HG02571 (cell line): Measurements from ENCODE around the gene ITGB5.

Source experiments
- ATAC-seq: cut with Tn5 transposase; IDR thresholded peaks from one replicate; pipeline ENCODE4 v1.9.1; 2021; ENCODE audit warnings: mild to moderate bottlenecking, moderate library complexity; ENCODE audit not compliant: unreplicated experiment

ITGB5 gene

DNA sequence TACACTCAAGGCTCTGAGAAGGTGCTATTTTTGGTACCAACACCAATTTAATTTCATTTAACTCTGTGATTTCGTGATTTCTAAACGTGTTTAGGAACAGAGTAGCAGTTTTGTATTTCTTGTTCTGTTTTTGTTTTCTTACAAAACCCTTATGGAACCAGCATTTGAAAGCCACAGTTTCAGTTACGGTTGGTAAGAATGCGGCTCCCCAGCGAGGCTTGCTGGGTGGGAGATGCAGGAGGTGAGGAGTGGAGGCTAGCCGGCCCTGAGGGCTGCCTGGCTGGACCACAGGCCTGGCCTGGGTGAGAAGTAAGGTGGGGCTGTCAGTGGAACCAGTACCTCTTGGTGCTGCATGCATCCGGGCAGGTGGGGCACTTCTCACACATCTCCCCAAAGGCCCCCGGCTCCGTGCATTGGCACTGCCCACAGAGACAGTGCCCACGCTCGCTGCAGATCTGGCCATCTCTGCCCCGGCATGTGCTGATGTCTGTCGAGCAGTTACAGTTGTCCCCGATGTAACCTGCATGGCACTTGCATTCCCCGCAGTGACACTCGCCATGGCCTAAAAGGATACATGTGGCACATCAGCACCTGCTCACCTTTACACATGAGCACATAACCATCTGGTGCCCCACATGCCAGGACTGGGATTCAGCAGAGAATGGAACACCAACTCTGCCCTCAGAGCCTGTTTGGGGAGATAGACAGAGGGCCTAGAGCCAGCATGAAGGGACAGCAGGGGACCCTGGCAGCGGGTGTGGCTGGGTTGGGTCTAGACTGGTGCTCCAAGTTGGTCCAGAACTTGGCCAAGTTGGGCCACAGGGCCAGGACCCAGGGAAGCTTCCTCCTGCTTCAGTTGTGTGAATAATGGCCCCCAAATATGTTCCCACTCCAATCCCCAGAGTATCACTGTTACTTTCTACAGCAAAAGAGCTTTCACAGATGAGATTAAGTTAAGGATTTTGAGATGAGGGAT lies 113.5 kb downstream of the ITGB5 start:
- ATAC-seq, result no peak

DNA sequence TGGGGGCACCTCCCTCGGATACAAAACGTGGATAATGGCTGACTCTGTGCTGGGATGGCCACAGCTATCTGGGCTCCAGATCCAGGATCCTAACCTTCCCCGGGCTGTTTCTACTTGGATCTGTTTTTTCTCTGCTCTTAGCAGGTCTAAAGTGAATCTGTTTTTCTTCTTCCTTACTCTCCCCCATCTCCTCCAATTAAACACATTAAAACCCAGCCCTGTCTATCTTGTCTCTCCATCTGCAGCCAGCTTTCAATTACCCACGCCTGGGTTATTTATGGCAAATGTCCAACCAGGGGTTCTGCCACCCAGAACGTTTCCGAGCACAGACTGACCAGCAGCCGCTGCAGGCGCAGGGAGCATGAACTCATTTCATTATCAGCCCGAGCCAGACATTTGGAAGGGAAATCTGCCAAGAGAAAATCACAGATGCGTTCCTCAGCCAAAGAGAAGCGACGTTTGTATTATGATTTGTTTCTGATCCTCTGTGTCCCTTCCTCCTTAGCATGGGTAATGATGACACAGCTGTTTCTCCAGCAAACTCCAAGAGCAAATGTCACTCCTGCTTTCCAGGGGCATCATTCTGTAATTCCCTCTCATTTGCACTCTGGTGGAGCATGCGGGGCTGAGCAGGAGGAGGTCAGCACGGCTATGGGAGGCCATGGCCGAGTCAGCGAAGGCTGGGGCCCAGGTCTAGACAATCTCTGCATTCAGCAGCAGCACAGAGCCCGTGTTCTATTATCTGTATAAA lies 114.9 kb downstream of the ITGB5 start:
- no peak for ATAC-seq

DNA sequence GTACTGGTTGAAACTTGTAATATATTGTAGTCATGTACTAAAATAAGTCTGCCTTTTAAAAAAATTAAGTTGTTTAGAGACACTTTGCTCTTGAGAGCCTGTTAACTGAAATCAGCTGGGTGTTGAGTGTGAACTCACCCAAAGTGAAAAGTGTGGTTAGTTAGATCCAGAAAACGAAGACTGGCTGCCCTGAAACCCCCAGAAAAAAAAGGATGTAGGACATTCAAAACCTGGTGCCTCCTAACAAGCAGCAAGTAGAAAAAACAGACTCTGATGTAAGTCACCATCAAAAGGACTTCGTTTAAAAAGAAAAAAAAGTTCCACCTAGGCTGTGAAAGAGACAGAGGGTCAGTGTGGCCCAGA lies 116.1 kb downstream of the ITGB5 start:
- ATAC-seq, result no peak

DNA sequence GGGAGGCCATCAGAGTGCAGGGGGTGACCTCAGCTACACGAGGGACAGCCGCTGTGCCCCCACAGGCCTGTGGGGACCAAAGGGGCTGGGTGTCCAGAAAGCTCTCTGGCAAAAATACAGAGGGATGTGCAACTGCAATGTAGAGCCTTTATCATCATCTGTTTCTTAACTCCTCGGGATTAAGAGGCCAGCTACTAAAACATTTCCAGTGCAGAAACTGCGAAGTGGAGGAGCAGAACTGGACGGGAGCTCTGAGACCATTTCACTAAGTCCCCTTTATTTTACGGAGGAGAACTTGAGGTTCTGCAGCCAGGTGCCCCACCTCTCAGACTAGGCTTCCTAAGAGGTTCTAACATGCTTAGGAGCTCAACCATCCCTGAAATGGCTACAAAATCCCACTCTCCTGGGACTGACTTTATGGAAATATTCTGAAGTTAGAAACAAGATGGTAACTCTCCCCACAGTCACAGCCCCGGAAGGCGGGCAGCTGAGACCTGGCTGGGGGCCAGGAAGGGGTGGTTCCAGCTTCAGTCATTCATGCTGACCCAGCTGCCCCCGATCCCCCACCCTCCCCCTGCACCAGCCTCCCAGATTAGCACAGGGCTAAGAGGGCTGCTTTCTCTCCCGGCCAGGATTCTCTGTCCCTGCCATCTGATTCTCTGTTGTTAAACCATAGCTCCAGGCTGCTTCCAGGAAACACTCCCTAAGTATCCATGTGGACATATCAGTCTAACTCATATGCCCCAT lies 116.7 kb downstream of the ITGB5 start:
- ATAC-seq, result no peak

DNA sequence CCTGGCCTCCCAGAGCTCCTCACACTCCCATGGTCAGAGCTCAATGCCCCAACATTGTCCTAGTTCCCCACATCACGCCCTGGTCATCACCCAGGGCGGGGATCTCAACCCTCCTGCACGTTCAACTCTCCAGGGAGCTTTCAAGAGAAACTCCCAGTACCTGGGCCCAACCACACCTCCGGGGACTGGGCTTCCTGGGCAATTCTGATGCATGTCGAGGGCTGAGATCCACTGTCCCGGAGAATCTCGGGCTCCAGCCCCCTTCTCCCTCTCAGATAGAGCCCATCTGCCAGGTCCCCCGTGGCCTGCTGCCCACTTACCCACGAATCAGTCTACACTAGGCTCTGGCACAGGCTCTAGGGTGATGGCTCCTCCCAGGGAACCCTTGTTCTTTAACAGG lies 117.7 kb downstream of the ITGB5 start:
- ATAC-seq, result no peak

DNA sequence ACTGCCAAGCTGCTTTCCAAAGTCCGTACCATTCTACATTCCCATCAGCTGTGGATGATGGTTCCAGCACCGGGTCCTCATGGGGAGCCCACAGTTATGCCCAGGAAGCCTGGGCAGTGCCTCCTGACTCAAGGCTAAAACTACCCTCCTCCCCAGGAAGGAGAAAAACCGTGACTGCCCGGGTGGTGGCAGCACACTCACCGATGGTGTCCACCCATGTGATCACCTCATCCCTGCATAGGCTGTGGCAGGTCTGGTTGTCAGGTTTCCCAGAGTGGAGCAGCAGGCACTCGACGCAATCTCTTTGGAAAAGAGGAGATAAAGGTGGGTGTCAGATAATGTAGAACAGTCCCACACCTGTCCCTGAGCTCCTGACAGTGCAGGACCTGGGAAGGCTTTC lies 118.4 kb downstream of the ITGB5 start:
- no peak for ATAC-seq

DNA sequence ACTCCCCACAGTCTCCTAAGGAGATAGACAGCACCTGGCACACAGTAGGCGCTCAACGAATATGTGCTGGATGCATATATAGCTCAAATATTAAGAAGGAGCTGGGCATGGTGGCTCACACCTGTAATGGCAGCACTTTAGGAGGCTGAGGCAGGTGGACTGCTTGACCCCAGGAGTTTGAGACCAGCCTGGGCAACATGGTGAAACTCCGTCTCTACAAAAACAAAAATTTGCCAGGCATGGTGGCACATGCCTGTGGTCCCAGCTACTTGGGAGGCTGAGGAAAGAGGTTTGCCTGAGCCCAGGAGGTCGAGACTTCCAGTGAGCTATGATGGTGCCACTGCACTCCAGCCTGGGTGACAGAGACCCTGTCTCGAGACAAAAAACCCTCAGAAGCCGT lies 119.5 kb downstream of the ITGB5 start:
- no peak for ATAC-seq

DNA sequence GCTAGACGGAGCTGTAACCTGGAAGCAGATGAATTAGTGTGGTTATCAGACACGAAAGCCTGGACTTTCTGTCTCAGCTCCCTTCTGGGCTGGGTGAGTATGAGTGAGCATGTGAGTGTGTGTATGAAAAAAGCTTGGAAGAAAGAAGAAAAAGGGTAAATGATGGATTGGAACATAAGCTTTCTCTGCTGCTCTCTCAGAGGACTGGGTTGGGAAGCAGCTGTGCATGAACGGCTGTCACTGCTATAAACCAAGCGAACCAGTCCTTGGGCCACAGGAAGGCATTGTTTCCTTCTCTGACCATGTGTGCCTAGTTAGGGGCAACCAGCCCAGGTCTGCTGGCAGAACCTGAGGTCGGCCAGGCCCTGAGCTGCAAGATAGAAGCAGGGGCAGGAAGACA lies 119.9 kb downstream of the ITGB5 start:
- no peak for ATAC-seq

DNA sequence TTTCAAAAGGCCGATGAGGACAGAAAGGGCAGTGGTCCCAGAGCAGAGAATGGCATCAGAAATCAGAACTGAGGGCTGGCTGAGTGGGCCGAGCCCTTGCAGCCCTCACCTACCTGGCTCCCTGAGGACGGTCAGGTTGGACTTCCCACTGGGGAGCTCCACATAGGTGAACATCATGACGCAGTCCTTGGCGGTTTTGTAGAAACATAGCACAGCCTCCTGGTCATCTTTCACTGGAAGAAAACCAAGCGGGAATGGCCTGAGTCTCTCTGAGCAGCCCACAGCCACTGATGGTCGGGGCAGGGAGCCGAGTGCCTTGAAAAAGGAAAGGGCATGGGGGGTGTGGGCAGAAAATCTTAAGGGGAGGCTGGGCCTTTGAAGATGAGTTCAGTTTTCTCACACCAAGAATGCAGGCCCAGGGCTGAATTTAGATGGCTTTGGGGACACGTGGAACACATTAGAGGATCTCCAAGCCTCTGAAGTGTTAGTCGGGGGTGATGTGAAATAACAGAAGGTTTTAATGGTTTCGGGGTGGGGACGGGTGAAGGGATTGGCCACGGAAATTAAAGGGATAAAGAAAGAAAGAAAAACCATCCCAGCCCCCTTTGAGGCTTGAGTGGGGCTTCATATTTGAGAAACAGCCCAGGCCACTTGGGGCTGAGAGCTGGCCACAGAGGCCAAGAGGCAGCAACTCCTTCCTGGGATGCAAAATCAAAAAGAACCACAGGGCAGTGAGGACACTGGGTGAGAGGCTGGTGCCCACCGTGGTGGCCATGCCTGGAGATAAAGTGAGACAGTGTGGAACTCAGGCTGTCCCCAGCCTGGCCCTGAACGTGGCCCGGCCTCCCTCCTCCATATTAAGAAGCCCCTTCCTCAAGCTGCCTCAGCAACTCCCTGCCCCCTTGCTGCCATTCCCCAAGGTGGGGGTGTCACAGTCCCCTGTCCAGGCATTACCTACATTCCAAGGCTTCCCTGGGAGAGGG lies 120.8 kb downstream of the ITGB5 start:
- ATAC-seq, result no peak

DNA sequence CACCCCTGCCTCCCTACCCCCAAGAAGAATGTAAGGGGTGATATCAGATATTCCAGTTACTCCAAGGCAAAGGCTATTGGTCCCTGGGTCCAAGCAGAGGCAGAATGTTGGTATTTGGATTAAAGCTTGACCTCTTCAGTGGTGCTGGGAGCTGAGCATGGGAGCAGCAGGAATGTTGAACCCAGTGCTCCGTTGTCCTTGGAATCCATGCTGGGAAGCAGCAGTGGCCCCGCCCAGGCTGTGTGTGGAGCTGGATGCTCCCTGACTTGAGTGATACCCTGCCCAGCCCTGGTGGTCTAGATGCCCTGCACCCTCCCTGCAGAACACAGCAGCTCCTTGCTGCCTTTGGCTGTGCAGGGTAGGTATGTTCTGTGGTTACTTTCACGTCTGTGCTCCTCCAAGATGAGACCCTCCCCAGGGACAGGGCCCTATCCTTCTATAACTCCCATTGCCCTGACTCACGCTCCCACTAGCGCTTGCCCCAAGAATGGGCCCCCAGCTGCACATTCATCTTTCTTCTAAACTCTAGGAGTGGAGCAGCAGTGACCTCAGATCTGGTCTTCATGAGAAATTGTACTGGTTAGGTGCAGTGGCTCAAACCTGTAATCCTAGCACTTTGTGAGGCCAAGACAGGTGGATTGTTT lies 121.8 kb downstream of the ITGB5 start:
- no peak for ATAC-seq

DNA sequence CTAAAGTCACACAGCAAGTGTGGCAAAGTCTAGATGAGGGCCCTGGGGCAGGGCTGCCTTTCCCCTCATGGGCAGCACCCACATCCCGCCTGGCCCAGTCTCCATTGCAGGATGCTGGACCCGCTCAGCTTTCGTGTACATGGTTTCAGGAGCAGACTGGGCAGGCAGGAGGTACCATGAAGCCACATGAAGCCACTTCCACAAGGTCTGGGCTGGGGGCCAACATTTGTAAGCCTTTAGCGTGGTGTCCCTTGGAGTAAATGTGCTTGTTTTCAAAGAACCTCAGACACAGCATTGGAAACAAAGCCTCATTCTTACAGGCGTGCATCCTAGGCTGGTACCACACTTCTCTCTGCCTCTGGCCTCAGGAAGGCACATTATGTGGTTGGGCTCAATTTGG lies 122.4 kb downstream of the ITGB5 start:
- ATAC-seq, result no peak

DNA sequence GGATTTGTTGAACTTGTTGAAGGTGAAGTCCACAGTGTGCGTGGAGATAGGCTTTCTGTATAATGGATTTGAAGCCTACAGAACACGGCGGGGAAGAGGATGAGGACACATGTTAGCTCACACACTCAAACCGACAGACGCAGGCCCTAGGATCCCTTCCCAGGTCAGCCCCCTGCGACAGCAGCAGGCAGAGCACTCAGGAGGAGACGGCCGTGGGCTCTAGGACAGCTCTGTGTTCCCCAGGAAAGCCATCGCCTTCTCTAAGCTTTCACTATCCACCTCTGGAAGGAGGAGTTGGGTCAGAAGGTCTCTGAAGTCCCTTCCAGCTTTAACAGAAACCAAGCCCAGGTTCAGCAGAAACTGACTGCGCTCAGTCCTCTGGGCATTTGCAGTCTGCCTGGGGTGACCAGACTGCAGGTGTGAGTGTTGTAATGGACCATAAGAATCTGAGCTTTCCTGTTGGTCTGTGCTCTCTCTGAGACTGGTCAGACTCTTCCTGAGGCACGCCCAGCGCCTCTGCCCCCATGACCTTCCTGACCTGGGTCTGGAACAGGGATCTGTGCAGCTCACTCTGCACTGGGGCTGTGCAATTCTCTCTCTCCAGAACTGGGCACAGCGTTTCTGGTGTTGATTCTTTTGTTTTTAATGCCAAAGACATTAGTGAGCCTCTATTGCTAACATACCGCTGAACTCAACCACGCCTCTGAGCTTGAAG lies 123.4 kb downstream of the ITGB5 start:
- no peak for ATAC-seq

DNA sequence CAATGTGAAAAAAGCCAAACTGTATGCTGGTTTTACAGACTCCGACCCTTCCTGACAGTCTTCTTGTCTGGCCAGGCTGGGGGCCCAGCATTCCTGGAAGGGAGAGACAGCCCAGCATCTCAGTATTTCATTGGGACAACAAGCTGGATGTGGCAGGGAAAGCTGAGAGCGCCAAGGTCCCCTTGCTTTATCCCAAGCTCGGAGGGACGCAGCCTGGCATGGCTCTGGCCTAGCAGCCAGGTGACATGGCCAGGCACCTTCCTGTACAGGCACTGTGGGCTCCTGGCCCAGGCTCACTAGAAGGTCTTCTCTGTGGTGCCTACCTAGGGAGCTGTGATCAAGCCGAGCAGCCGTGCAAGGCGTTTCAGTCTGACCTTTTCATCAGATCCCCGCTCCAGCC lies 124.0 kb downstream of the ITGB5 start:
- no peak for ATAC-seq

DNA sequence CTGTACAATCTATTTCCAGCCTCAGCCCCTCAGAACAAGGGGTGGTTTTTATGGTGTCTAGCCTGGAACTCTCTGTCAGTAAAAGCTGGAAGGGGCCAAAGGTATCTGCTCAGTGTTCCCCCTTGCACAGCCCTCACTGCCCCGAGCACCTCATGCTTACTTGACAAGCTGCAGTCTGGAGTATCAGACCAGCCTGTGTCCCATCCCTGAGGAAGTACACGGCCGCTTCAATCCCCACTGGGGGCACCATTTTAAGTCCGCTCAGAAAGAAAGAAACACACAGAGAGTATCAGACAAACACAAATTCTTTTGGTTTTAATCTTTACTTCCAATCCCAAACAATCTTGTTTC lies 124.5 kb downstream of the ITGB5 start:
- no peak for ATAC-seq

DNA sequence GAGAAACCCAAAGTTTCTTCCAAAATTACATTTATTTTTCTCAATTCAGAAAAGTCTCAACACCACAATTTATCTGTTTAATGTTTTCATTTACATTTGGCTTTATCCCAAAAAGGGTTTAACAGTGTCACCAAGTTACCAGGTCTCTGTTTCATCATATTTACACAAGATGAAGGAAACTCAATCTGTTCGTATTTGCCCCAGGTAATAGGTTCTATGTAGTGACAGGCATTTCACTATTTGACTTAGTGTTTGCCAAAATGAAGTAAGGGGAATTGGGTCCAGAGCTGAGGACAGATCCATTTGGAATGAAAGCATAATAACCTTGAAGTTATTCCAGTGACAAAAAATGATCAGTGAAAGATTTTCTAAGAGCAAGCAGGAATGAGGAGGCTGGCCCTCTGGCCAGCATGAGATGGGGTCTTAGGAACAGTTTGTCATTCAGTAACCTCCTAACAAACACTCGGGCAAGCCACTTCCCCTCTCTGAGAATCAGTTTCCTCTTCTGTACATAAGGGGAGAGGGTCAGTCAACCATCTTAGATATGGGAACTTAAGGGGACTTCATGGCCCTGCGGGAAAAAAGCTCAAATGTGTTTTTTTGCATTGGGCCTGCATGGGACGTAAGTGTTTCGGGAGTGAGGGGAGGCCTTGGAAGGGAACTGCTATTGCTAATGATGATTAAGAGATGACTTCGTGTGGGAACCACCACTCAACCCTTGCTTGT lies 125.1 kb downstream of the ITGB5 start:
- ATAC-seq, result no peak

DNA sequence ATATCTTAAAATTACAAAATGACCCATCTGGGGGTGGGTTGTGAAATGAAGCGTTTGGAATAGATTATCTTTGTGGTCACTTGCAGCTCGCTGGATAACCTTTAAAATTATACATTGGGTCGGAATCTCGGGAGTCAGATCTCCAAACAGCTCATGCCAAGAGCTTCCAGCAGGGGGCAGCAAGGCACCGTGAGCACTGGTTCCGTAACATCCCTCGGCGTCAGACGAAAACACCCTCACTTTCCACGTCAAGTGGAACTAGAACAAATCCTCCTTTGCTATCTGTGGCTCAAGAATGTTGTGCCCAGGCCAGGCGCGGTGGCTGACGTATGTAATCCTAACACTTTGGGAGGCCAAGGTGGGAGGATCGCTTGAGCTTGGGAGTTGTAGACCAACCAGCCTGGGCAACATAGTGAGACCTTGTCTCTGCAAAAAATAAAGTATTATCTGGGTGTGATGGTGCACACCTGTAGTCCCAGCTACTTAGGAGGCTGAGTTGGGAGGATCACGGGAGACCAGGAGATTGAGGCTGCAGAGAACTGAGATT lies 125.8 kb downstream of the ITGB5 start:
- ATAC-seq, result peak; percentile 56

DNA sequence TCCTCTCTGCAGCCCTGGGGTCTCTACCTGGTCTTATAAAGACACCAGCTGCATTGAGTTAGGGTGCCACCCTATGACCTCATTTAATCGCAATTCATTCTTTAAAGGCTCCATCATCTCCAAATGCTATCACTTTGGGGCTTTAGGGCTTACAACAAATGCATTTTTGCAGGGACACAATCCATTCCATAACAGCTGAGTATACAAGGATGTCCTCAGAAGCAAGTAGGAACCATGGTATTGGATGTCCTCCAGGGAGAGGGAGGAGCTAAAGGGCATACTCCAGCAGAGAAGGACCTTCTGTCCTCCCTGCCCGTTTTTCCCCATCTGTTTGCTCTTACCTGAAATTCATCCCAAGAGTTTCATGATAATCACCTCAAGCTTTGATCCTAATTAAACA lies 126.6 kb downstream of the ITGB5 start:
- no peak for ATAC-seq

DNA sequence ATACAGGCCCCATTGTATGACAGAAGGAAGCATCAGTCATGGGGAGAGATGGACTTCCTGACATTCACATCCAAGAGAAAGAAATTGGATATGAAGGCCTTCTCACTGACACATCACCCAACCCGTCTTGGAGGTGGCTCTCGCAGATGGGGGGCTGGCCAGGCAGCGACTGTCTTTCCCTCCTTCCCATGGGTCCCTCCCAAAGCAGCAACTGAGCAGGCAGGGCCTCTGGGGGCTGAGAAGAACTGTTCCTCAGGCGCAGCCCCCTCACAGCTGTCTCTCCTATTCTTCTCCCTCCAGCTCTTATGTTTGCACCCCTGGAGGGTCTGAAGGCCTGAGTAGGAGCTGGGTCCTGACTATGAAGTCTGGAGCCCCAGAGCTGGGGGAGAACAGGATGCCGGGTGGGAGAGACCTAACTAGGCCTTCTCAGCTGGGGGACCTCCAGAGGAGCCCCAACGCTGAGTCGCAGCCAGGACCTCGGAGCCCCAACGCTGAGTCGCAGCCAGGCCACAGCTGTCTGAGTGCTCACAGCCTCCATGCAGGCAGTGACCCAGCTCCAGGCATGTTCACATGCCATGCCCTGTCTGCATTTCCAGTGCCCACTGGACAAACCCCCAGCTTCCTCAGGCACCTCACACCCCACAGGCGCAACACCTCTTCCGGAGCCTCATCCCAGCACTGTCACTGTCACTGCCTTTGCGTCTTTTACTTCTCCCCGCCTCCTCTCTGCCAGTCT lies 127.3 kb downstream of the ITGB5 start:
- no peak for ATAC-seq
